Measurements from ENCODE around the gene BEND4.

Gene BEND4

DNA sequence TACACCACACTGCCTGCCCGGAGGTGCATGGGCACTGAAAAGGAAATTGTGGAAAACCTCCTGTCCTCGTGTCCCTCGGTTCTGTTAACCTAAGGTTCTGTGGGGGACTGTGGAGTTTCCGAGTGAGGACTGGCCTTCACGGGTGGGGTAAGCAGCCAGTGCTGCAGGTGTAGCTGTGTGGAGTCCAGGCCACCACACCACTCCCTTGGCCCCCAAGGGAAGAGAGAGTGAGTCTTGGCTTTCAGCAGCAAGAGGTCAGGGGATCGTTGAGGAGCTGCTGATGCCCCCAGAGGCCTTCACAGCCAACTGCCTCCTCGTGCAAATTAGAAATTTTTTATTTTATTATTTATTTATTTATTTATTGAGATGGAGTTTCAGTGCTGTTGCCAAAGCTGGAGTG, 20.4 kb downstream of the BEND4 start:
- Histone ChIP-seq H3F3A (ENCODE audit: insufficient read depth) (no peaks in the 10 kb centered on the region), H3K9me3 (ENCODE audit: insufficient read depth, low read length) (no peaks in the 10 kb centered on the region), H3K79me2 (ENCODE audit: insufficient read depth, low read length) (peaks cover 89% of the 10 kb centered on the region), H3K36me3 (ENCODE audit: low read length) (peaks cover 3% of the 10 kb centered on the region; the same call in 1 of the 2 replicates), H3K27me3 (ENCODE audit: low read length) (no peaks in the 10 kb centered on the region), H2AFZ (ENCODE audit: low read depth, low read length, severe bottlenecking) (no peak overlapping the region), H3K4me2 (ENCODE audit: low read depth, low read length, poor library complexity, severe bottlenecking) (no peak overlapping the region), H3K9ac (ENCODE audit: low read length) (no peak overlapping the region), H4K20me1 (ENCODE audit: low read depth, low read length) (peaks cover 13% of the 10 kb centered on the region; the same call in 1 of the 2 replicates), H3K27ac (ENCODE audit: low read depth, low read length) (no peak overlapping the region), H3K9me2 (replicated peaks; ENCODE audit: insufficient read depth, low read length) (no peaks in the 10 kb centered on the region), H3K4me3 (ENCODE audit: insufficient read depth, low read length, poor library complexity, severe bottlenecking) (no peak overlapping the region)
- TF ChIP-seq, protein P1, sequence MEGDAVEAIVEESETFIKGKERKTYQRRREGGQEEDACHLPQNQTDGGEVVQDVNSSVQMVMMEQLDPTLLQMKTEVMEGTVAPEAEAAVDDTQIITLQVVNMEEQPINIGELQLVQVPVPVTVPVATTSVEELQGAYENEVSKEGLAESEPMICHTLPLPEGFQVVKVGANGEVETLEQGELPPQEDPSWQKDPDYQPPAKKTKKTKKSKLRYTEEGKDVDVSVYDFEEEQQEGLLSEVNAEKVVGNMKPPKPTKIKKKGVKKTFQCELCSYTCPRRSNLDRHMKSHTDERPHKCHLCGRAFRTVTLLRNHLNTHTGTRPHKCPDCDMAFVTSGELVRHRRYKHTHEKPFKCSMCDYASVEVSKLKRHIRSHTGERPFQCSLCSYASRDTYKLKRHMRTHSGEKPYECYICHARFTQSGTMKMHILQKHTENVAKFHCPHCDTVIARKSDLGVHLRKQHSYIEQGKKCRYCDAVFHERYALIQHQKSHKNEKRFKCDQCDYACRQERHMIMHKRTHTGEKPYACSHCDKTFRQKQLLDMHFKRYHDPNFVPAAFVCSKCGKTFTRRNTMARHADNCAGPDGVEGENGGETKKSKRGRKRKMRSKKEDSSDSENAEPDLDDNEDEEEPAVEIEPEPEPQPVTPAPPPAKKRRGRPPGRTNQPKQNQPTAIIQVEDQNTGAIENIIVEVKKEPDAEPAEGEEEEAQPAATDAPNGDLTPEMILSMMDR (IDR thresholded peaks at IDR 0.05; ENCODE audit: insufficient read depth, low read length, poor library complexity, severe bottlenecking): no peak
- no peak for TF ChIP-seq EZH2phosphoT487 (conservative IDR thresholded peaks at IDR 0.05; ENCODE audit: low read length)

DNA sequence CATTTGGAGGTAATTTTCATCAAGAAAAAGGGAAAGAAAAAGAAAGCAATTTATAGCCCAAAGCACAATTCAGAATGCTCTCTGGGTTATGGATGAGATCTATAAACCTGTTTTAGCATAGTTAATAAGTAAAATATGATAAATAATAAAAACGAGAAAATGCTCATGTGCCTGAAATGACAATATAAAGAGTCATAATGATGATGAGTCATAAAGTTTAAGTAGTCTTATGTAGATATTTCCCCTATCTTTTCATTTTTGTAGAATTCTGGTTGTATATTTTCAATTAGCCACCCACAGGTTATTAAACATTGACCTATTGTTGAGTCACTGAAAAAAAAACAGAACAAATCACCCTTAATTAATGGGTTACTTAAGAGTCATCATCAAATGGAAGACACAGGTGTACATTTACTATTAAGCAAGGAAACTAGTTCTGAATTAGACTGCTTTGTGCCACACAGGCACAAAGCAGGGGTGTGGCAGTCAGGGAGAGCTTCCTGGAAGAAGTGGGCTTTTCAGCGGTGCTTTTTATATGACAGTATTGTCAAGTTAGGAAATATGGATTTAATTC, 29.3 kb downstream of the BEND4 start:
- H3K9me3 ChIP-seq (ENCODE audit: insufficient read depth, low read length): no peaks in the 10 kb centered on the region
- peaks cover 33% of the 10 kb centered on the region for H3K79me2 ChIP-seq (ENCODE audit: insufficient read depth, low read length)
- no peaks in the 10 kb centered on the region for H3K9me2 ChIP-seq (replicated peaks; ENCODE audit: insufficient read depth, low read length)
- no peaks in the 10 kb centered on the region for H3K27me3 ChIP-seq (ENCODE audit: low read length)
- no peaks in the 10 kb centered on the region for H3F3A ChIP-seq (ENCODE audit: insufficient read depth)
- H3K36me3 ChIP-seq (ENCODE audit: low read length): peaks cover 28% of the 10 kb centered on the region
- no peak overlapping the region for H3K9ac ChIP-seq (ENCODE audit: low read length)
- TF ChIP-seq EZH2phosphoT487 (conservative IDR thresholded peaks at IDR 0.05; ENCODE audit: low read length): no peak
- TF ChIP-seq, protein P1 (IDR thresholded peaks at IDR 0.05; ENCODE audit: insufficient read depth, low read length, poor library complexity, severe bottlenecking): no peak
- no peak overlapping the region for H3K4me3 ChIP-seq (ENCODE audit: insufficient read depth, low read length, poor library complexity, severe bottlenecking)
- no peak overlapping the region for H3K27ac ChIP-seq (ENCODE audit: low read depth, low read length)
- no peak overlapping the region for H2AFZ ChIP-seq (ENCODE audit: low read depth, low read length, severe bottlenecking)
- H3K4me2 ChIP-seq (ENCODE audit: low read depth, low read length, poor library complexity, severe bottlenecking): no peak overlapping the region
- H4K20me1 ChIP-seq (ENCODE audit: low read depth, low read length): peaks cover 10% of the 10 kb centered on the region; the same call in 1 of the 2 replicates

DNA sequence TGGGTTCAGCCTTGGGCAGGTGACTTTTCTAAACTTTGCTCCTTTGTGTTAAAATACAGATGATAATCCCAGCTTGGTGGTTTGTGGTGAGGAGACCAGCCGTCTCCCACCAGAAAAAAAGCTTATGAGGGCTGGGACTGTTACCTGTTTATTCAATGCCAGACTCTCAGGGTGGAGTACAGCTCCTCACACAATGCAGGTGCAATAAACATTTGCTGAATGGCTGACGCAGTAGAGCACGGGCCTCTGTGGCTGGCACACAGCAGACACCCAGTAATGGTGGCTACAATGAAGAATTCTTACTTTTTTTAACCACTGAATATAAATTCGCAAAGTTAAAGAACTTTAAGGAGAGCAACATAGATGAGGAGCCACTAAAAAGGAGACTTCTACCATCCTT, 30.2 kb downstream of the BEND4 start:
- H3K9me3 ChIP-seq (ENCODE audit: insufficient read depth, low read length): no peaks in the 10 kb centered on the region

More for the DNA sequence above, 30.2 kb downstream of the BEND4 start:
- Histone ChIP-seq H3K27ac (ENCODE audit: low read depth, low read length) (no peak overlapping the region), H3K79me2 (ENCODE audit: insufficient read depth, low read length) (peaks cover 24% of the 10 kb centered on the region), H4K20me1 (ENCODE audit: low read depth, low read length) (peaks cover 10% of the 10 kb centered on the region; the same call in 1 of the 2 replicates), H2AFZ (ENCODE audit: low read depth, low read length, severe bottlenecking) (no peak overlapping the region), H3K4me3 (ENCODE audit: insufficient read depth, low read length, poor library complexity, severe bottlenecking) (no peak overlapping the region), H3F3A (ENCODE audit: insufficient read depth) (no peaks in the 10 kb centered on the region), H3K36me3 (ENCODE audit: low read length) (peaks cover 28% of the 10 kb centered on the region), H3K9me2 (replicated peaks; ENCODE audit: insufficient read depth, low read length) (no peaks in the 10 kb centered on the region), H3K4me2 (ENCODE audit: low read depth, low read length, poor library complexity, severe bottlenecking) (no peak overlapping the region), H3K9ac (ENCODE audit: low read length) (no peak overlapping the region), H3K27me3 (ENCODE audit: low read length) (no peaks in the 10 kb centered on the region)
- TF ChIP-seq, protein P1 (IDR thresholded peaks at IDR 0.05; ENCODE audit: insufficient read depth, low read length, poor library complexity, severe bottlenecking): no peak
- TF ChIP-seq EZH2phosphoT487 (conservative IDR thresholded peaks at IDR 0.05; ENCODE audit: low read length): no peak
